ENCODE measurements around the gene S100A16. TPM values are rescaled to one million over a fixed set of nuclear protein-coding genes. Genes with fewer than 3 reads are reported as not detected.
A peak's percentile ranks its signal among the peaks of the same experiment; 100 is the strongest.

S100A16 gene
- total and polyA plus RNA-seq, 9 of the 15 experiments (the other 6 are each of a cell fraction or from before 2014, with no cell fraction given): 1.6 to 6.9 (median 4.3) TPM

GRCh38 chr1:153633161-153633753, 20.3 kb upstream of the S100A16 start (continued):
- TF ChIP-seq ZNF347 (CRISPR knock-in tag; IDR thresholded peaks at IDR 0.05; ENCODE audit: low read depth): no peak
- TF ChIP-seq HMGN3 (IDR thresholded peaks at IDR 0.05; ENCODE audit: borderline replicate concordance, extremely low read depth, insufficient read length, low read depth, low read length): no peak
- TF ChIP-seq MLLT1 (IDR thresholded peaks at IDR 0.05): 0 out of 4 replicates have a peak, but pooled peaks of 1 of the 2 experiments have one; percentile 20
- TF ChIP-seq DACH1 (IDR thresholded peaks at IDR 0.05; ENCODE audit: partially characterized antibody): no peak
- no peak for TF ChIP-seq ZNF561 (CRISPR knock-in tag; conservative IDR thresholded peaks at IDR 0.05)
- no peak for TF ChIP-seq ZNF518B (CRISPR knock-in tag; IDR thresholded peaks at IDR 0.05)
- TF ChIP-seq NELFE (IDR thresholded peaks at IDR 0.05; ENCODE audit: insufficient read depth, insufficient read length): no peak
- TF ChIP-seq PHF20 (IDR thresholded peaks at IDR 0.05; ENCODE audit: partially characterized antibody): no peak
- no peak for TF ChIP-seq BMI1 (IDR thresholded peaks at IDR 0.05; ENCODE audit: low read length)
- TF ChIP-seq TAF7 (tag; IDR thresholded peaks at IDR 0.05): no peak; the same call in 1 of the 2 replicates
- no peak for TF ChIP-seq CEBPG (CRISPR knock-in tag; IDR thresholded peaks at IDR 0.05)
- no peak for TF ChIP-seq CEBPG (tag; conservative IDR thresholded peaks at IDR 0.05 in 1 of 2, IDR thresholded peaks at IDR 0.05 in 1 of 2)
- TF ChIP-seq PRPF4 (IDR thresholded peaks at IDR 0.05; ENCODE audit: insufficient read depth, low read depth, low read length, poor library complexity, severe bottlenecking): no peak
- no peak for TF ChIP-seq AFF4 (CRISPR knock-in tag; IDR thresholded peaks at IDR 0.05)

All from K562 (cell line).